A549 (cell line): ENCODE measurements around the gene AADACL4. TPM values are rescaled to one million over a fixed set of nuclear protein-coding genes. Genes with fewer than 3 reads are reported as not detected.
A peak's percentile ranks its signal among the peaks of the same experiment; 100 is the strongest.

Experiments
- ATAC-seq, 2 experiments: fragments of 200-7000 bp in 1 of 2; fragments of >200 bp in 1 of 2; cut with Nextera tagmentation in 1 of 2; cut with Tn5 transposase in 1 of 2; 3 replicates each; pipeline versions ENCODE4 v1.8.0 to v1.9.1; 2018 to 2020; ENCODE audit warnings: mild to moderate bottlenecking in 1 of 2, moderate library complexity in 1 of 2
- CTCF ChIA-PET: fragments of 300-600 bp; sonication (Branson Sonifier 250); formaldehyde crosslinking; extraction: SDS; loops from one replicate; lab custom pipeline; 2021; ENCODE audit warnings: antibody characterized with exemption, inconsistent platforms; lab: Yijun Ruan, JAX
- POLR2A ChIA-PET: fragments of 350-600 bp; formaldehyde crosslinking; extraction: SDS; loops from one replicate; lab custom pipeline; 2021; ENCODE audit warnings: antibody characterized with exemption, inconsistent platforms; lab: Yijun Ruan, JAX
- DNase-seq, 2 experiments: peaks; one replicate each; pipeline versions ENCODE4 v3.0.0 to v3.0.0-alpha.2; 2011 to 2016; ENCODE audit warnings: low read depth in 1 of 2, low spot score in 1 of 2
- FAIRE-seq: peaks from 2 replicates; lab custom pipeline; 2011; peaks lifted over from hg19 to GRCh38; lab: Jason Lieb, UNC
- H3K27ac ChIP-seq, 2 experiments: fragments of >200 bp; sonication (Bioruptor Twin); formaldehyde crosslinking; 3 replicates each; pipeline ENCODE4 v1.5.1; 2016 to 2017
- H3K4me1 ChIP-seq: fragments of >200 bp; sonication (Bioruptor Twin); formaldehyde crosslinking; 3 replicates; pipeline ENCODE4 v1.6.1; 2016
- H3K4me2 ChIP-seq: fragments of >200 bp; sonication (Bioruptor Twin); formaldehyde crosslinking; 3 replicates; pipeline ENCODE4 v1.6.1; 2016
- H3K4me3 ChIP-seq: fragments of >200 bp; sonication (Bioruptor Twin); formaldehyde crosslinking; 3 replicates; pipeline ENCODE4 v1.5.1; 2016
- H3K9me3 ChIP-seq: fragments of >200 bp; sonication (Bioruptor Twin); formaldehyde crosslinking; 3 replicates; pipeline ENCODE4 v1.6.1; 2016
- BHLHE40 ChIP-seq: IDR thresholded peaks from 2 replicates; pipeline ENCODE4 v1.6.1; 2012; ENCODE audit warnings: low read depth, low read length, inconsistent platforms
- CBX2 ChIP-seq: fragments of 200-600 bp; sonication (generic); IDR thresholded peaks from 2 replicates; pipeline ENCODE4 v1.6.1; 2016; ENCODE audit warnings: low read depth, mild to moderate bottlenecking, borderline replicate concordance
- CBX8 ChIP-seq: fragments of 200-600 bp; sonication (generic); IDR thresholded peaks from 2 replicates; pipeline ENCODE4 v1.6.1; 2016
- E2F6 ChIP-seq: IDR thresholded peaks from 2 replicates; pipeline ENCODE4 v1.6.1; 2012; ENCODE audit warnings: low read depth, borderline replicate concordance
- FOSL2 ChIP-seq, 2 experiments: fragments of 450-650 bp in 1 of 2; fragments of >200 bp in 1 of 2; sonication (Bioruptor Twin) in 1 of 2; formaldehyde crosslinking; IDR thresholded peaks; 2 replicates each; pipeline versions ENCODE4 v1.5.0 to v1.6.1; 2016 to 2020; ENCODE audit warnings: mild to moderate bottlenecking in 1 of 2, moderate library complexity in 1 of 2
- HOXB5 ChIP-seq: fragments of 250-450 bp; sonication (Bioruptor Pico); IDR thresholded peaks from 2 replicates; pipeline ENCODE4 v1.5.0; 2020; ENCODE audit warnings: mild to moderate bottlenecking, moderate library complexity
- JUNB ChIP-seq: fragments of >200 bp; sonication (Bioruptor Twin); formaldehyde crosslinking; IDR thresholded peaks from 2 replicates; pipeline ENCODE4 v1.6.1; 2016
- KDM1A ChIP-seq: fragments of 200-600 bp; sonication (generic); IDR thresholded peaks from 2 replicates; pipeline ENCODE4 v1.6.1; 2016; ENCODE audit warnings: low read depth, mild to moderate bottlenecking
- MAFK ChIP-seq: fragments of 450-650 bp; IDR thresholded peaks from 2 replicates; pipeline ENCODE4 v1.6.1; 2014; ENCODE audit not compliant: partially characterized antibody
- MAX ChIP-seq: IDR thresholded peaks from 2 replicates; pipeline ENCODE4 v1.6.1; 2012
- MYC ChIP-seq: IDR thresholded peaks from 2 replicates; pipeline ENCODE4 v1.6.1; 2012; ENCODE audit warnings: mild to moderate bottlenecking, inconsistent platforms, low read length, improper control_type of control experiment, borderline replicate concordance
- NFE2L2 ChIP-seq: fragments of 150-350 bp; conservative IDR thresholded peaks from 2 replicates; pipeline ENCODE4 v1.6.1; 2014; ENCODE audit warnings: low read length
- NPAS2 ChIP-seq: fragments of 250-450 bp; sonication (Bioruptor Pico); IDR thresholded peaks from 2 replicates; pipeline ENCODE4 v1.8.0; 2022; ENCODE audit warnings: mild to moderate bottlenecking, moderate library complexity, borderline replicate concordance
- NR3C1 ChIP-seq: fragments of >200 bp; sonication (Bioruptor Twin); formaldehyde crosslinking; IDR thresholded peaks from 3 replicates; pipeline ENCODE4 v1.6.1; 2017
- PHF8 ChIP-seq: fragments of 200-600 bp; sonication (generic); IDR thresholded peaks from 2 replicates; pipeline ENCODE4 v1.6.1; 2016; ENCODE audit warnings: low read depth, mild to moderate bottlenecking, antibody characterized with exemption, moderate library complexity, borderline replicate concordance
- POLR2A ChIP-seq: IDR thresholded peaks from 2 replicates; pipeline ENCODE4 v1.6.1; 2012; ENCODE audit warnings: mild to moderate bottlenecking, low read length
- RAD21 ChIP-seq, 2 experiments: fragments of >200 bp in 1 of 2; sonication (Bioruptor Twin) in 1 of 2; formaldehyde crosslinking in 1 of 2; IDR thresholded peaks in 1 of 2; conservative IDR thresholded peaks in 1 of 2; 2 replicates in 1 of 2; 3 replicates in 1 of 2; pipeline ENCODE4 v1.6.1; 2012 to 2018; ENCODE audit warnings: inconsistent platforms in 1 of 2
- RNF2 ChIP-seq: fragments of 200-600 bp; sonication (generic); IDR thresholded peaks from 2 replicates; pipeline ENCODE4 v1.6.1; 2016; ENCODE audit warnings: low read depth, mild to moderate bottlenecking, antibody characterized with exemption, moderate library complexity, borderline replicate concordance
- SREBF2 ChIP-seq: fragments of 450-650 bp; IDR thresholded peaks from 2 replicates; pipeline ENCODE4 v1.6.1; 2014; ENCODE audit warnings: mild to moderate bottlenecking, moderate library complexity
- TFCP2L1 ChIP-seq: fragments of 250-450 bp; sonication (Bioruptor Pico); IDR thresholded peaks from 2 replicates; pipeline ENCODE4 v1.5.0; 2021; ENCODE audit warnings: mild to moderate bottlenecking
- USF2 ChIP-seq: fragments of 450-650 bp; IDR thresholded peaks from 2 replicates; pipeline ENCODE4 v1.6.1; 2014; ENCODE audit warnings: antibody characterized with exemption
- ZFP36 ChIP-seq: fragments of 450-650 bp; IDR thresholded peaks from 2 replicates; pipeline ENCODE4 v1.6.1; 2014; ENCODE audit warnings: borderline replicate concordance; ENCODE audit not compliant: partially characterized antibody
- WGBS: methylation state at CpG from one replicate; pipeline ENCODE4 v1.1.6; 2017; ENCODE audit errors: missing lambda C conversion rate; 5-methylcytosine and 5-hydroxymethylcytosine counted together
- polyA plus RNA-seq, 4 experiments: library from polyadenylated mRNA; depleted of rRNA in 3 of 4; stranded (reverse); fragments of >200 nt; fragmentation: RNase III in 1 of 4; extraction: RNeasy Plus Mini Kit Qiagen cat#74134 plus additional on column Dnase treatment in 1 of 4; gene quantifications; 2 replicates in 3 of 4; 3 replicates in 1 of 4; pipeline ENCODE4 v1.2.3, GENCODE V29; 2011 to 2017
- TF ChIP-seq, protein P1 (sequence below): fragments of >200 bp; sonication (Bioruptor Twin); formaldehyde crosslinking; IDR thresholded peaks from 3 replicates; pipeline ENCODE4 v1.6.1; 2016

The AADACL4 gene
- polyA plus RNA-seq, 2 of the 4 experiments (the other 2 are of a cell fraction), result not detected

GRCh38 chr1:12630946-12631530 lies 12.8 kb upstream of the AADACL4 start:
- ChIA-PET CTCF (interaction anchor here (1.2 to 1.4 kb wide), 2 partner anchors 28 to 317 kb away, joined by 3 to 4 read pairs; no protein-coding TSS in a partner anchor), POLR2A (no interaction called here)
- H3K4me3 ChIP-seq, result no peak overlapping the region
- peaks cover under 1% of the 10 kb centered on the region; the same call in 1 of the 3 replicates for H3K4me1 ChIP-seq
- TF ChIP-seq SREBF2 (no peak), CBX2 (no peak), NR3C1 (no peak), KDM1A (no peak), HOXB5 (CRISPR knock-in tag) (no peak), POLR2A (no peak), RAD21 (conservative IDR thresholded peaks at IDR 0.05 in 1 of 2, IDR thresholded peaks at IDR 0.05 in 1 of 2) (no peak), MAFK (no peak), NPAS2 (CRISPR knock-in tag) (no peak)
- no peaks in the 10 kb centered on the region for H3K9me3 ChIP-seq
- peak; percentile 27 to 31; a peak in 3 of 6 replicates for ATAC-seq
- FAIRE-seq, result no peak
- H3K4me2 ChIP-seq, result no peak overlapping the region
- DNase-seq, result no peak
- no peak overlapping the region for H3K27ac ChIP-seq
- WGBS, result 86% methylated on average over 3 of the region's 6 CpGs

- DNase-seq (no peak), ATAC-seq (no peak), FAIRE-seq (no peak)
- Histone ChIP-seq H3K4me2 (no peak overlapping the region), H3K4me3 (no peak overlapping the region), H3K9me3 (no peaks in the 10 kb centered on the region), H3K27ac (no peak overlapping the region), H3K4me1 (peaks cover 5% of the 10 kb centered on the region; the same call in 1 of the 3 replicates)
- WGBS, result 97% methylated on average over 3 of the region's 8 CpGs
- ChIA-PET CTCF (interaction anchor here (1.2 to 1.4 kb wide), 2 partner anchors 27 to 318 kb away, joined by 3 to 4 read pairs; no protein-coding TSS in a partner anchor), POLR2A (no interaction called here)
- no peak for TF ChIP-seq KDM1A
Measured at GRCh38 chr1:12631571-12631970, 12.3 kb upstream of the AADACL4 start.

DNA sequence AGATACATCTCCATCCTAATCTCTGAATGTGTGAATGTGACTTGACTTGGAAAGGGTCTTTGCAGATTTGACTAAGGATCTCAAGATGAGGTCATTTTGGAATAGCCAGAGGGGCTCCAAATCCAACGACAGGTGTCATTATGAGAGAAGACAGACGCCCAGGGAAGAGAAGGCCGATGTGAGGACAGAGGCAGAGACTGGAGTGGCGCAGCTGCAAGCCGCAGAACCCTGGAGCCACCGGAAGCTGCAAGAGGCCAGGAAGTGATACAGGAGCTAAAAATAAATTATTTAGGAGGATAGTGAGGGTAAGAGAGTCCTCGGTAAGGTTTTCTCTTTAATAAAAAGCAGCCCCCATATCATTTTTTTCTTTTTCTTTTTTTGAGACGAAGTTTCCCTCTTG lies 9.7 kb upstream of the AADACL4 start:
- Histone ChIP-seq H3K9me3 (peaks cover 6% of the 10 kb centered on the region), H3K27ac (no peak overlapping the region), H3K4me2 (no peak overlapping the region), H3K4me1 (peaks cover 5% of the 10 kb centered on the region; the same call in 1 of the 3 replicates), H3K4me3 (no peak overlapping the region)
- TF ChIP-seq MAFK (no peak), USF2 (no peak), JUNB (no peak), MAX (no peak)
- ATAC-seq, result no peak
- ChIA-PET POLR2A (no interaction called here), CTCF (interaction anchor here (1.6 kb wide), 1 partner anchor 25 kb away, joined by 4 read pairs; no protein-coding TSS in a partner anchor)
- no peak for DNase-seq
- 80% methylated on average over 8 of the region's 8 CpGs for WGBS
- FAIRE-seq, result no peak

- ChIA-PET CTCF (interaction anchor here (0.6 to 1.6 kb wide), 2 partner anchors 24 to 362 kb away, joined by 3 to 4 read pairs; no protein-coding TSS in a partner anchor), POLR2A (no interaction called here)
- H3K4me3 ChIP-seq, result no peak overlapping the region
- H3K9me3 ChIP-seq, result peaks cover 12% of the 10 kb centered on the region
- WGBS, result 88% methylated on average over 18 of the region's 18 CpGs
- ATAC-seq (no peak), FAIRE-seq (no peak), DNase-seq (no peak)
- TF ChIP-seq MAFK (no peak), TFCP2L1 (CRISPR knock-in tag) (no peak), NFE2L2 (no peak), CBX8 (no peak), BHLHE40 (no peak), PHF8 (no peak), RNF2 (no peak), MYC (no peak), CBX2 (no peak), FOSL2 (IDR thresholded peaks at IDR 0.05) (no peak), FOSL2 (CRISPR knock-in tag; IDR thresholded peaks at IDR 0.05) (no peak), ZFP36 (no peak), E2F6 (no peak), JUNB (no peak)
- TF ChIP-seq, protein P1, sequence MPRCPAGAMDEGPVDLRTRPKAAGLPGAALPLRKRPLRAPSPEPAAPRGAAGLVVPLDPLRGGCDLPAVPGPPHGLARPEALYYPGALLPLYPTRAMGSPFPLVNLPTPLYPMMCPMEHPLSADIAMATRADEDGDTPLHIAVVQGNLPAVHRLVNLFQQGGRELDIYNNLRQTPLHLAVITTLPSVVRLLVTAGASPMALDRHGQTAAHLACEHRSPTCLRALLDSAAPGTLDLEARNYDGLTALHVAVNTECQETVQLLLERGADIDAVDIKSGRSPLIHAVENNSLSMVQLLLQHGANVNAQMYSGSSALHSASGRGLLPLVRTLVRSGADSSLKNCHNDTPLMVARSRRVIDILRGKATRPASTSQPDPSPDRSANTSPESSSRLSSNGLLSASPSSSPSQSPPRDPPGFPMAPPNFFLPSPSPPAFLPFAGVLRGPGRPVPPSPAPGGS, result no peak
- H3K27ac ChIP-seq, result no peak overlapping the region
- no peak overlapping the region for H3K4me2 ChIP-seq
- H3K4me1 ChIP-seq, result peaks cover 5% of the 10 kb centered on the region; the same call in 1 of the 3 replicates
Measured at GRCh38 chr1:12634696-12635202, 9.1 kb upstream of the AADACL4 start.
